ENCODE measurements around the gene ARHGEF12. TPM values are rescaled to one million over a fixed set of nuclear protein-coding genes. Genes with fewer than 3 reads are reported as not detected.

The ARHGEF12 gene
- total RNA-seq, 2 experiments from 2014 or later = 3.6 TPM

DNA sequence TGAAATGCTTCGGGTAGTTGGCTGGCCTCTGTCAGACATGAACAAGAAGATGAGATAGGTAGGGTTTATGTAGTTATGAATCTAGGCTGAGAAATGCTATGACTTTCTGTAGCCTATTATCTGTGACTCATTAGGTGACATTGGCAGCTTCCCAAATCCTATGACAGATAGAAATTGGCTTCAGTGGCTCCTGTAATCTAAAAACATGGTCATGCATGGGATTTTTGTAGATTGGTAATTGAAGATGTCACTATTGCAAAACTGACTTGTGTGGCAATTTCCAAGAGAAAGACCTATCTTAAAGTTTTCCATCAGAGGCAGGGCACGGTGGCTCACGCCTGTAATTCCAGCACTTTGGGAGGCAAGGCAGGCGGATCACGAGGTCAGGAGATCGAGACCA is 145.9 kb downstream of the ARHGEF12 start:
- intact Hi-C loops (cut with DNase I, micrococcal nuclease) = no loop called here
- no peaks in the 10 kb centered on the region for H3K27me3 ChIP-seq (ENCODE audit: control insufficient read depth in 1 of 2, insufficient read depth in 2 of 2, low read length in 2 of 2)
- H3K4me3 Mint-ChIP-seq = no peak overlapping the region
- H3K36me3 Mint-ChIP-seq (ENCODE audit: low read depth) = peaks cover 7% of the 10 kb centered on the region
- H3K27ac ChIP-seq (ENCODE audit: low read depth in 1 of 2, low read length in 2 of 2) = no peak overlapping the region
- POLR2A ChIA-PET = no interaction called here
- TF ChIP-seq, protein P1, sequence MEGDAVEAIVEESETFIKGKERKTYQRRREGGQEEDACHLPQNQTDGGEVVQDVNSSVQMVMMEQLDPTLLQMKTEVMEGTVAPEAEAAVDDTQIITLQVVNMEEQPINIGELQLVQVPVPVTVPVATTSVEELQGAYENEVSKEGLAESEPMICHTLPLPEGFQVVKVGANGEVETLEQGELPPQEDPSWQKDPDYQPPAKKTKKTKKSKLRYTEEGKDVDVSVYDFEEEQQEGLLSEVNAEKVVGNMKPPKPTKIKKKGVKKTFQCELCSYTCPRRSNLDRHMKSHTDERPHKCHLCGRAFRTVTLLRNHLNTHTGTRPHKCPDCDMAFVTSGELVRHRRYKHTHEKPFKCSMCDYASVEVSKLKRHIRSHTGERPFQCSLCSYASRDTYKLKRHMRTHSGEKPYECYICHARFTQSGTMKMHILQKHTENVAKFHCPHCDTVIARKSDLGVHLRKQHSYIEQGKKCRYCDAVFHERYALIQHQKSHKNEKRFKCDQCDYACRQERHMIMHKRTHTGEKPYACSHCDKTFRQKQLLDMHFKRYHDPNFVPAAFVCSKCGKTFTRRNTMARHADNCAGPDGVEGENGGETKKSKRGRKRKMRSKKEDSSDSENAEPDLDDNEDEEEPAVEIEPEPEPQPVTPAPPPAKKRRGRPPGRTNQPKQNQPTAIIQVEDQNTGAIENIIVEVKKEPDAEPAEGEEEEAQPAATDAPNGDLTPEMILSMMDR (IDR thresholded peaks at IDR 0.05) = no peak
- no peaks in the 10 kb centered on the region for H3K9me3 Mint-ChIP-seq
- no peaks in the 10 kb centered on the region for H3K4me1 ChIP-seq (ENCODE audit: insufficient read depth, low read length)
- H3K36me3 ChIP-seq (ENCODE audit: insufficient read depth, low read length) = no peaks in the 10 kb centered on the region
- no peak for ATAC-seq (ENCODE audit: poor library complexity)
- no peaks in the 10 kb centered on the region for H3K9me3 ChIP-seq (ENCODE audit: control insufficient read depth in 1 of 2, insufficient read depth in 1 of 2, low read length in 2 of 2)
- H3K4me1 Mint-ChIP-seq (ENCODE audit: low read depth) = no peaks in the 10 kb centered on the region
- no peak overlapping the region for H3K4me3 ChIP-seq (ENCODE audit: low read length)
- no peak overlapping the region for H3K27ac Mint-ChIP-seq
- no peak for DNase-seq
- H3K27me3 Mint-ChIP-seq = no peaks in the 10 kb centered on the region
- CTCF ChIA-PET = no interaction called here

DNA sequence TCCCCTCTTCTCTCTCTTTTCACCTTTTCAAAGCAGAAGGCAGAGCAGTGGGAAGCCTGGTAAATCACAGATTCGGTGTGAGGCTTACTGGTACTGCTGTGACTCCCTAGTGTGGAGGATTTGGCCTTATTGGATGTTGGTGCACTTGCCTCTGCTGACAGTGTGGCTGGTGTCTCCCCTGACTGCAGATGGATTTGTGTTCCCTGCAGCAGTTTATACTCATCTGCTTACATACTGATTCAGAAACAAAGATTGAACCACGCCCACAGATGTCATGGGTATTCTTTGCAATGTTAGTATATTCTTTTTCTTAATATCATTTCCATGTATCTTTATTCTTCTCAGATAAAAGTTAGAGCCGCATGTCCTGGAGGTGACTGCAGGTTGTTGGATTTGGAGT is 148.5 kb downstream of the ARHGEF12 start:
- CTCF ChIA-PET = no interaction called here
- no peaks in the 10 kb centered on the region for H3K36me3 ChIP-seq (ENCODE audit: insufficient read depth, low read length)
- no peak overlapping the region for H3K27ac ChIP-seq (ENCODE audit: low read depth in 1 of 2, low read length in 2 of 2)
- no peaks in the 10 kb centered on the region for H3K9me3 ChIP-seq (ENCODE audit: control insufficient read depth in 1 of 2, insufficient read depth in 1 of 2, low read length in 2 of 2)
- H3K4me1 ChIP-seq (ENCODE audit: insufficient read depth, low read length) = no peaks in the 10 kb centered on the region
- POLR2A ChIA-PET = no interaction called here
- H3K27me3 ChIP-seq (ENCODE audit: control insufficient read depth in 1 of 2, insufficient read depth in 2 of 2, low read length in 2 of 2) = no peaks in the 10 kb centered on the region
- H3K4me3 ChIP-seq (ENCODE audit: low read length) = no peak overlapping the region
- DNase-seq = no peak
- intact Hi-C loops (cut with DNase I, micrococcal nuclease) = no loop called here
- no peak overlapping the region for H3K27ac Mint-ChIP-seq
- no peak overlapping the region for H3K4me3 Mint-ChIP-seq
- H3K9me3 Mint-ChIP-seq = no peaks in the 10 kb centered on the region
- no peaks in the 10 kb centered on the region for H3K4me1 Mint-ChIP-seq (ENCODE audit: low read depth)
- H3K36me3 Mint-ChIP-seq (ENCODE audit: low read depth) = peaks cover 7% of the 10 kb centered on the region
- H3K27me3 Mint-ChIP-seq = no peaks in the 10 kb centered on the region
- ATAC-seq (ENCODE audit: poor library complexity) = no peak
- TF ChIP-seq, protein P1 (IDR thresholded peaks at IDR 0.05) = no peak

DNA sequence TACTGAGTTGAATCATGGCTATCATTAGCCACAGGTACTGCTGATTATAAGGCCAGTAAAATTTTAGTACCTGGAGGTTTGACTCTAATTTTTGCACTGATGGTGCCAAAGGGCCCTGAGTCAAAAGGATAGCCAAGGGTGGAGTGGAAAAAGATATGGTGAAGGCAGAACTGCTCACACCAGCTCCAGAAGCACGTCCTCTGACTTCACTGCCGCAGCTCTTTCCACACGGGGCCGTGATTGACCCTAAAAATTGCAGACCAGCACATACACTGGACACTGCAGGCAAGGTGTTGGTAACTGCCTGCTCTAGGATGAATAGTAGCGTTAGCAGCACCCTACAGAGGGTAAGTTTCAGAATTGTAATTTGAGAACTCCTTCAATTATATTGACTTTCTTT is 149.9 kb downstream of the ARHGEF12 start:
- TF ChIP-seq, protein P1 (IDR thresholded peaks at IDR 0.05) = no peak
- Mint-ChIP-seq H3K4me1 (ENCODE audit: low read depth) (no peaks in the 10 kb centered on the region), H3K27ac (no peak overlapping the region), H3K9me3 (no peaks in the 10 kb centered on the region), H3K27me3 (no peaks in the 10 kb centered on the region), H3K4me3 (no peak overlapping the region), H3K36me3 (ENCODE audit: low read depth) (no peaks in the 10 kb centered on the region)
- no peaks in the 10 kb centered on the region for H3K9me3 ChIP-seq (ENCODE audit: control insufficient read depth in 1 of 2, insufficient read depth in 1 of 2, low read length in 2 of 2)
- no peaks in the 10 kb centered on the region for H3K4me1 ChIP-seq (ENCODE audit: insufficient read depth, low read length)
- no peak for DNase-seq
- ChIA-PET CTCF (no interaction called here), POLR2A (no interaction called here)
- no peak for ATAC-seq (ENCODE audit: poor library complexity)
- no peaks in the 10 kb centered on the region for H3K36me3 ChIP-seq (ENCODE audit: insufficient read depth, low read length)
- no peak overlapping the region for H3K4me3 ChIP-seq (ENCODE audit: low read length)
- H3K27ac ChIP-seq (ENCODE audit: low read depth in 1 of 2, low read length in 2 of 2) = no peak overlapping the region
- intact Hi-C loops (cut with DNase I, micrococcal nuclease) = no loop called here
- no peaks in the 10 kb centered on the region for H3K27me3 ChIP-seq (ENCODE audit: control insufficient read depth in 1 of 2, insufficient read depth in 2 of 2, low read length in 2 of 2)

Data from CD4-positive, alpha-beta T cell (primary cell).